Trophoblast cell (in vitro differentiated cells and primary cell): ENCODE data around the gene CERKL.

Source experiments
- DNase-seq, 2 donors: peaks; one replicate each; pipeline ENCODE4 v3.0.0-alpha.2; 2016
- H2AFZ ChIP-seq: 2 replicates; pipeline ENCODE4 v1.6.1; 2013; ENCODE audit warnings: low read length, moderate library complexity, mild to moderate bottlenecking; ENCODE audit not compliant: insufficient read depth, poor library complexity
- H2AK5ac ChIP-seq: 2 replicates; pipeline ENCODE4 v1.6.1; 2013; ENCODE audit warnings: mild to moderate bottlenecking, low read length
- H2BK120ac ChIP-seq: 2 replicates; pipeline ENCODE4 v1.6.1; 2013; ENCODE audit warnings: low read length, mild to moderate bottlenecking, moderate library complexity; ENCODE audit not compliant: insufficient read depth, poor library complexity
- H2BK12ac ChIP-seq: 2 replicates; pipeline ENCODE4 v1.6.1; 2013; ENCODE audit warnings: mild to moderate bottlenecking, low read length, moderate library complexity
- H2BK5ac ChIP-seq: 2 replicates; pipeline ENCODE4 v1.6.1; 2013; ENCODE audit warnings: low read length, low read depth, moderate library complexity, mild to moderate bottlenecking; ENCODE audit not compliant: poor library complexity
- H3K14ac ChIP-seq: 2 replicates; pipeline ENCODE4 v1.6.1; 2013; ENCODE audit warnings: mild to moderate bottlenecking, low read length
- H3K18ac ChIP-seq: 2 replicates; pipeline ENCODE4 v1.6.1; 2013; ENCODE audit warnings: mild to moderate bottlenecking, low read length
- H3K23ac ChIP-seq: 2 replicates; pipeline ENCODE4 v1.6.1; 2013; ENCODE audit warnings: low read length
- H3K27ac ChIP-seq: 2 replicates; pipeline ENCODE4 v1.5.1; 2013; ENCODE audit warnings: low read depth, mild to moderate bottlenecking, inconsistent platforms, low read length, moderate library complexity
- H3K27me3 ChIP-seq: 2 replicates; pipeline ENCODE4 v1.6.1; 2013; ENCODE audit warnings: inconsistent platforms, mild to moderate bottlenecking, low read length, moderate library complexity; ENCODE audit not compliant: insufficient read depth
- H3K36me3 ChIP-seq, 2 experiments: 1 replicate in 1 of 2; 2 replicates in 1 of 2; pipeline ENCODE4 v1.6.1; 2013; ENCODE audit warnings: low read length in 2 of 2, mild to moderate bottlenecking in 2 of 2, moderate library complexity in 1 of 2; ENCODE audit not compliant: insufficient read depth in 2 of 2, control insufficient read depth in 1 of 2
- H3K4ac ChIP-seq: 2 replicates; pipeline ENCODE4 v1.6.1; 2013; ENCODE audit warnings: low read depth, mild to moderate bottlenecking, low read length, moderate library complexity
- H3K4me1 ChIP-seq, 2 experiments: 1 replicate in 1 of 2; 2 replicates in 1 of 2; pipeline ENCODE4 v1.6.1; 2013; ENCODE audit warnings: low read length in 2 of 2, mild to moderate bottlenecking in 2 of 2, moderate library complexity in 1 of 2; ENCODE audit not compliant: insufficient read depth in 2 of 2, control insufficient read depth in 1 of 2
- H3K4me2 ChIP-seq: 2 replicates; pipeline ENCODE4 v1.6.1; 2013; ENCODE audit warnings: inconsistent platforms, mild to moderate bottlenecking, low read length, moderate library complexity
- H3K4me3 ChIP-seq: 2 replicates; pipeline ENCODE4 v1.5.1; 2013; ENCODE audit warnings: mild to moderate bottlenecking, low read depth, low read length, inconsistent platforms
- H3K79me1 ChIP-seq: one replicate; pipeline ENCODE4 v1.6.1; 2013; ENCODE audit warnings: low read length
- H3K79me2 ChIP-seq: 2 replicates; pipeline ENCODE4 v1.6.1; 2013; ENCODE audit warnings: low read length, mild to moderate bottlenecking; ENCODE audit not compliant: control insufficient read depth, insufficient read depth, poor library complexity
- H3K9ac ChIP-seq: 2 replicates; pipeline ENCODE4 v1.6.1; 2013; ENCODE audit warnings: mild to moderate bottlenecking, low read length
- H3K9me3 ChIP-seq: 2 replicates; pipeline ENCODE4 v1.6.1; 2013; ENCODE audit warnings: low read depth, mild to moderate bottlenecking, control low read depth, inconsistent platforms, low read length; ENCODE audit not compliant: insufficient read depth
- H4K12ac ChIP-seq: 2 replicates; pipeline ENCODE4 v1.6.1; 2013; ENCODE audit warnings: low read depth, mild to moderate bottlenecking, low read length, moderate library complexity
- H4K8ac ChIP-seq: 2 replicates; pipeline ENCODE4 v1.6.1; 2013; ENCODE audit warnings: low read depth, mild to moderate bottlenecking, low read length, moderate library complexity
- H4K91ac ChIP-seq: one replicate; pipeline ENCODE4 v1.6.1; 2013; ENCODE audit warnings: low read depth, mild to moderate bottlenecking, low read length, moderate library complexity
- WGBS: extraction: QIAGEN DNeasy Blood & Tissue Kit; methylation state at CpG from one replicate; pipeline ENCODE4 v1.1.7; 2013; ENCODE audit warnings: missing lambda C conversion rate; ENCODE audit not compliant: insufficient read length, insufficient coverage; ENCODE audit errors: extremely low coverage; 5-methylcytosine and 5-hydroxymethylcytosine counted together

Gene CERKL

GRCh38 chr2:181523756-181524155, 133.1 kb downstream of the CERKL start:
- H3K18ac ChIP-seq, result no peak overlapping the region

DNA sequence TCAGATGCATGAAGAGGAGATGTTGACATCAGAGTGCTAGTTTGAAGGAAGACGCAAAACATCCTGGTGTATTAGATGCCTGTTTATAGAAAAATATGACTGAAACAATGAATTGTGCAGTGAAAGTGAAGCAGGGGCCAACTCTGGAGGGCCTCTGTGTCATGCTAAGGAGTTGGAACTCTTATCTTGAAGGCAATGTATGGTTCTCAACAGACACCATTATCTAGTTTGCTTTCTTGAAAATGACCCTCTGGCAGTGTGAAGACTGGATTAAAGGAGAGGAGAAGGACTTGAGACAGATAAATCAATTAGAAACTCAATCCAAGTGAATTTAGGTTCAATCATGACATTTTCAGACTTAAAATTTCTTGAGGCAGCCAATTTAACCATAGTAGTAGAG, 136.7 kb downstream of the CERKL start:
- no peak overlapping the region for H4K91ac ChIP-seq
- peaks cover 2% of the 10 kb centered on the region for H3K79me1 ChIP-seq
- no peak overlapping the region for H2BK5ac ChIP-seq
- no peak overlapping the region for H4K8ac ChIP-seq
- H3K9me3 ChIP-seq, result no peaks in the 10 kb centered on the region
- H3K14ac ChIP-seq, result no peak overlapping the region
- no peaks in the 10 kb centered on the region for H3K27me3 ChIP-seq
- H3K4me1 ChIP-seq, result peaks cover 0 to 2% of the 10 kb centered on the region in 2 experiments
- H3K23ac ChIP-seq, result no peak overlapping the region
- H3K4ac ChIP-seq, result no peak overlapping the region
- no peak overlapping the region for H4K12ac ChIP-seq
- H2BK12ac ChIP-seq, result no peak overlapping the region
- H3K9ac ChIP-seq, result no peak overlapping the region
- H2AK5ac ChIP-seq, result no peak overlapping the region
- no peak overlapping the region for H3K18ac ChIP-seq
- no peak for DNase-seq
- no CpG with 5 or more reads among the region's 1 CpG for WGBS
- H2AFZ ChIP-seq, result no peak overlapping the region
- no peak overlapping the region for H3K4me3 ChIP-seq
- H3K36me3 ChIP-seq, result no peaks in the 10 kb centered on the region
- H3K79me2 ChIP-seq, result no peaks in the 10 kb centered on the region
- no peak overlapping the region for H3K4me2 ChIP-seq
- no peak overlapping the region for H3K27ac ChIP-seq
- H2BK120ac ChIP-seq, result no peak overlapping the region

More at GRCh38 chr2:181523756-181524155, 133.1 kb downstream of the CERKL start:
- peaks cover 0 to 2% of the 10 kb centered on the region in 2 experiments for H3K4me1 ChIP-seq
- H2BK12ac ChIP-seq, result peak overlapping the region; percentile 71
- no peak overlapping the region for H4K8ac ChIP-seq
- H2AFZ ChIP-seq, result no peak overlapping the region
- no peak overlapping the region for H4K12ac ChIP-seq
- no peak overlapping the region for H2BK5ac ChIP-seq
- H3K9ac ChIP-seq, result no peak overlapping the region
- H3K27ac ChIP-seq, result no peak overlapping the region
- no peaks in the 10 kb centered on the region for H3K79me2 ChIP-seq
- no peak overlapping the region for H3K4ac ChIP-seq
- no peak overlapping the region for H3K4me2 ChIP-seq
- no peaks in the 10 kb centered on the region for H3K27me3 ChIP-seq
- no peak overlapping the region for H4K91ac ChIP-seq
- no peaks in the 10 kb centered on the region for H3K36me3 ChIP-seq
- no peak overlapping the region for H2BK120ac ChIP-seq
- H3K9me3 ChIP-seq, result no peaks in the 10 kb centered on the region
- no peaks in the 10 kb centered on the region for H3K79me1 ChIP-seq
- no peak overlapping the region for H3K14ac ChIP-seq
- H3K23ac ChIP-seq, result no peak overlapping the region
- WGBS, result no CpG with 5 or more reads among the region's 5 CpGs
- no peak overlapping the region for H2AK5ac ChIP-seq
- no peak overlapping the region for H3K4me3 ChIP-seq
- no peak for DNase-seq

GRCh38 chr2:181517685-181518301, 139.1 kb downstream of the CERKL start:
- no CpG with 5 or more reads among the region's 1 CpG for WGBS

DNA sequence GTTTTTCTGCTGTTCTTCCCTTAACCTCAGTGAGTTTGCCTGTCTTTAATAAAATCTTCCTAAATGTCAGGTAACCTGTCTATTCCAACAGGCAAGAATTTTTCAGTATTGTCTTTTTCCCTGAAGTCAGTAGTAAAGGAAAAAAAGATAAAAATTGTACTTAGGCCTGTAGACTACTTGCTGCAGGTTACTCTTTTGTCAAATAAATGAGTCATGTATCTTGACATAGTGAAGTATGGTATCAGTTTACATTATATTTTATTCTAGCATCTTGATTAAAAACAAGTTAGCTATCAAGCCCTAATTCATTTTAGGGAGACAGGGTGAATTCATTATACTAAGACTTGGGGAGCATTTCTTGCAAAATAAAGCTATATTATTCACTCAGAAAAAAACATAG, 139.9 kb downstream of the CERKL start:
- Histone ChIP-seq H2AK5ac (no peak overlapping the region), H4K8ac (no peak overlapping the region), H3K14ac (no peak overlapping the region), H3K27ac (no peak overlapping the region), H3K9ac (no peak overlapping the region), H3K4me1 (no peaks in the 10 kb centered on the region), H3K27me3 (no peaks in the 10 kb centered on the region), H3K23ac (no peak overlapping the region), H4K91ac (no peak overlapping the region), H3K4ac (no peak overlapping the region), H2BK120ac (no peak overlapping the region), H3K79me2 (peaks cover 1% of the 10 kb centered on the region), H2BK12ac (no peak overlapping the region), H3K18ac (no peak overlapping the region), H2BK5ac (no peak overlapping the region), H3K36me3 (peaks cover 0 to 2% of the 10 kb centered on the region in 2 experiments), H4K12ac (no peak overlapping the region), H3K4me3 (no peak overlapping the region), H3K4me2 (no peak overlapping the region), H3K79me1 (peaks cover 12% of the 10 kb centered on the region), H2AFZ (no peak overlapping the region), H3K9me3 (no peaks in the 10 kb centered on the region)
- no peak for DNase-seq

More at GRCh38 chr2:181517685-181518301, 139.1 kb downstream of the CERKL start:
- peaks cover 0 to 2% of the 10 kb centered on the region in 2 experiments for H3K36me3 ChIP-seq
- H2AK5ac ChIP-seq, result no peak overlapping the region
- peaks cover 9% of the 10 kb centered on the region for H3K79me1 ChIP-seq
- no peak overlapping the region for H4K8ac ChIP-seq
- H3K4me2 ChIP-seq, result no peak overlapping the region
- peak overlapping the region; percentile 53 for H4K91ac ChIP-seq
- H3K4me1 ChIP-seq, result peaks cover 0 to 2% of the 10 kb centered on the region in 2 experiments
- peak overlapping the region; percentile 51 for H3K14ac ChIP-seq
- H3K4ac ChIP-seq, result no peak overlapping the region
- no peak overlapping the region for H3K23ac ChIP-seq
- H3K9me3 ChIP-seq, result no peaks in the 10 kb centered on the region
- H2AFZ ChIP-seq, result no peak overlapping the region
- H2BK12ac ChIP-seq, result no peak overlapping the region
- no peak overlapping the region for H2BK5ac ChIP-seq
- H4K12ac ChIP-seq, result no peak overlapping the region
- no peak overlapping the region for H2BK120ac ChIP-seq
- H3K79me2 ChIP-seq, result peaks cover 1% of the 10 kb centered on the region
- DNase-seq, result no peak
- H3K9ac ChIP-seq, result no peak overlapping the region
- no peaks in the 10 kb centered on the region for H3K27me3 ChIP-seq
- H3K27ac ChIP-seq, result no peak overlapping the region
- no peak overlapping the region for H3K18ac ChIP-seq
- no peak overlapping the region for H3K4me3 ChIP-seq
